Ovary (tissue), 9 donors: Measurements from ENCODE around the gene NEURL2. TPM values are rescaled to one million over a fixed set of nuclear protein-coding genes. Genes with fewer than 3 reads are reported as not detected.

Source experiments
- DNase-seq, 5 donors: peaks; one replicate each; pipeline ENCODE4 v3.0.0-alpha.2; 2019 to 2020
- H3K27ac ChIP-seq, 2 donors: fragments of 200-600 bp; one replicate each; pipeline versions ENCODE4 v1.5.1 to v1.8.0; 2019 to 2022
- H3K27me3 ChIP-seq: fragments of 200-600 bp; one replicate; pipeline ENCODE4 v1.8.0; 2022
- H3K36me3 ChIP-seq: fragments of 200-600 bp; sonication (generic); one replicate; pipeline ENCODE4 v1.5.1; 2019
- H3K4me1 ChIP-seq: one replicate; pipeline ENCODE4 v1.8.1; 2013; ENCODE audit warnings: mild to moderate bottlenecking, moderate library complexity; ENCODE audit not compliant: insufficient read depth
- H3K4me3 ChIP-seq: fragments of 200-600 bp; sonication (generic); one replicate; pipeline ENCODE4 v1.5.1; 2017
- H3K9me3 ChIP-seq, 2 donors: fragments of 200-600 bp in 1 of 2; sonication (generic) in 1 of 2; one replicate each; pipeline versions ENCODE4 v1.5.1 to v1.8.1; 2013 to 2019; ENCODE audit warnings: mild to moderate bottlenecking in 1 of 2, moderate library complexity in 1 of 2
- CTCF ChIP-seq, 3 donors: fragments of 450-650 bp in 2 of 3; fragments of 200-600 bp in 1 of 3; IDR thresholded peaks; one replicate each; pipeline versions ENCODE4 v1.5.1 to v1.8.0; 2016 to 2022; ENCODE audit warnings: antibody characterized with exemption in 3 of 3, mild to moderate bottlenecking in 1 of 3
- EP300 ChIP-seq: sonication (generic); formaldehyde crosslinking; IDR thresholded peaks from one replicate; pipeline ENCODE4 v1.6.1; 2017; ENCODE audit warnings: antibody characterized with exemption
- POLR2A ChIP-seq: fragments of 450-650 bp; IDR thresholded peaks from one replicate; pipeline ENCODE4 v1.6.1; 2017; ENCODE audit warnings: antibody characterized with exemption, mild to moderate bottlenecking, moderate library complexity
- WGBS, 3 donors: extraction: QIAGEN DNeasy Blood & Tissue Kit in 1 of 3; methylation state at CpG; one replicate each; pipeline versions ENCODE4 v1.1.5 to v1.1.7; 2013 to 2017; 5-methylcytosine and 5-hydroxymethylcytosine counted together
- intact Hi-C, 4 donors: fragments of 100-400 bp; cut with DNase I; formaldehyde crosslinking; loops; one replicate each; pipeline versions ENCODE4 v1.11.0 to v1.15.1; 2022 to 2023
- polyA plus RNA-seq, 2 donors: library from polyadenylated mRNA; stranded (reverse); fragments of 200-250 nt in 1 of 2; fragments of 350-450 nt in 1 of 2; fragmentation: Illumina TruSeq in 1 of 2; extraction: RNeasy Lipid Tissue Mini Kit (QIAGEN cat#74804) in 1 of 2; gene quantifications; one replicate each; pipeline ENCODE4 v1.2.3, GENCODE V29; 2013 to 2014
- total RNA-seq, 7 donors: library from RNA; depleted of rRNA in 2 of 7; stranded (reverse); fragments of >200 nt in 2 of 7; fragmentation: NEBNext Ultra II Directional in 3 of 7; extraction: Animal tissue kit (Norgen Biotek cat#: 25700) in 3 of 7; gene quantifications; one replicate each; pipeline versions ENCODE4 v1.1.0 to v1.2.4, GENCODE V29; 2016 to 2023
- donor health status: DM: no; HTN: no; CAD: no; lungs with moderate emphysema.
- donor health status: DM: no; HTN: no; CAD: no.
- donor health status: Bipolar disorder and iron deficiency.
- donor health status: DM: yes; HTN: yes; CAD: no.
- donor health status: DM: no; HTN: no; CAD: no.
- donor health status: DM: yes; HTN: yes; CAD: no.

The NEURL2 gene
- total and polyA plus RNA-seq, 9 donors = 1.5 to 28.7 (median 12.3) TPM

GRCh38 chr20:45850926-45851325 lies 40.1 kb downstream of the NEURL2 start:
- no peaks in the 10 kb centered on the region for H3K27me3 ChIP-seq
- TF ChIP-seq POLR2A (no peak), EP300 (no peak), CTCF (IDR thresholded peaks at IDR 0.05) (no peak)
- no peak overlapping the region for H3K4me3 ChIP-seq
- intact Hi-C loops = no loop called here
- H3K27ac ChIP-seq = no peak overlapping the region
- peaks cover 4% of the 10 kb centered on the region for H3K4me1 ChIP-seq
- 33 to 89% (median 63%) methylated on average over 1 of the region's 1 CpG for WGBS, 3 donors
- H3K36me3 ChIP-seq = no peaks in the 10 kb centered on the region
- peak in 1 of 5 donors; percentile 2 for DNase-seq
- H3K9me3 ChIP-seq = no peaks in the 10 kb centered on the region

GRCh38 chr20:45850238-45850637 lies 40.8 kb downstream of the NEURL2 start:
- Histone ChIP-seq H3K27me3 (no peaks in the 10 kb centered on the region), H3K27ac (no peak overlapping the region), H3K4me3 (no peak overlapping the region), H3K36me3 (no peaks in the 10 kb centered on the region), H3K9me3 (no peaks in the 10 kb centered on the region), H3K4me1 (peaks cover 2% of the 10 kb centered on the region)
- intact Hi-C loops = no loop called here
- WGBS, 3 donors = 92 to 98% (median 97%) methylated on average over 2 of the region's 2 CpGs
- TF ChIP-seq EP300 (no peak), POLR2A (no peak), CTCF (IDR thresholded peaks at IDR 0.05) (no peak)
- DNase-seq = peak in 1 of 5 donors; percentile 3

GRCh38 chr20:45848969-45849582 lies 41.9 kb downstream of the NEURL2 start:
- intact Hi-C loops = no loop called here
- 88 to 94% (median 89%) methylated on average over 8 of the region's 8 CpGs for WGBS, 3 donors
- peak in 1 of 5 donors; percentile 7 for DNase-seq
- no peaks in the 10 kb centered on the region for H3K27me3 ChIP-seq
- peaks cover 2% of the 10 kb centered on the region for H3K4me1 ChIP-seq
- H3K4me3 ChIP-seq = no peak overlapping the region
- H3K9me3 ChIP-seq = no peaks in the 10 kb centered on the region
- TF ChIP-seq CTCF (IDR thresholded peaks at IDR 0.05) (no peak), POLR2A (no peak), EP300 (no peak)
- H3K27ac ChIP-seq = no peak overlapping the region
- H3K36me3 ChIP-seq = no peaks in the 10 kb centered on the region

GRCh38 chr20:45848421-45848820 lies 42.6 kb downstream of the NEURL2 start:
- 91 to 93% (median 92%) methylated on average over 8 of the region's 8 CpGs for WGBS, 3 donors
- Histone ChIP-seq H3K27me3 (no peaks in the 10 kb centered on the region), H3K9me3 (no peaks in the 10 kb centered on the region), H3K4me3 (no peak overlapping the region), H3K36me3 (no peaks in the 10 kb centered on the region), H3K4me1 (peaks cover 2% of the 10 kb centered on the region), H3K27ac (no peak overlapping the region)
- intact Hi-C loops = no loop called here
- DNase-seq = peak in 1 of 5 donors; percentile 14
- no peak for TF ChIP-seq POLR2A
- no peak for TF ChIP-seq CTCF (IDR thresholded peaks at IDR 0.05)
- TF ChIP-seq EP300 = no peak
